ENCODE measurements around the gene TOR1A.

GRCh38 chr9:129762985-129763926, 60.7 kb downstream of the TOR1A start:
- TF ChIP-seq EZH2 (IDR thresholded peaks at IDR 0.05; ENCODE audit: insufficient read depth, poor library complexity, severe bottlenecking) (no peak), EZH2phosphoT487 (IDR thresholded peaks at IDR 0.05; ENCODE audit: insufficient read depth, low read depth) (no peak)
